ENCODE results near the gene ZBBX.

ZBBX gene

GRCh38 chr3:167228135-167228534 is 152.0 kb downstream of the ZBBX start:
- H2AFZ ChIP-seq (ENCODE audit: low read length), result no peak overlapping the region
- H3K27me3 ChIP-seq (ENCODE audit: insufficient read depth, low read length, poor library complexity, severe bottlenecking), result no peaks in the 10 kb centered on the region
- H3K79me2 ChIP-seq (ENCODE audit: insufficient read depth, low read length), result no peaks in the 10 kb centered on the region
- H3K9me2 ChIP-seq (replicated peaks; ENCODE audit: low read depth, low read length), result no peaks in the 10 kb centered on the region
- H3K36me3 ChIP-seq (ENCODE audit: insufficient read depth, low read length), result no peaks in the 10 kb centered on the region
- no peaks in the 10 kb centered on the region for H3K4me1 ChIP-seq (ENCODE audit: insufficient read depth, low read length, poor library complexity, severe bottlenecking)
- H3K9me3 ChIP-seq (ENCODE audit: insufficient read depth, low read depth, low read length), result no peaks in the 10 kb centered on the region
- H3K4me2 ChIP-seq (ENCODE audit: low read depth, low read length, poor library complexity, severe bottlenecking), result no peak overlapping the region
- TF ChIP-seq EZH2phosphoT487 (IDR thresholded peaks at IDR 0.05; ENCODE audit: borderline replicate concordance), result no peak
- no peak for TF ChIP-seq CTCF (conservative IDR thresholded peaks at IDR 0.05; ENCODE audit: low read length)
- H3F3A ChIP-seq (ENCODE audit: low read depth), result no peaks in the 10 kb centered on the region
- no peaks in the 10 kb centered on the region for H4K20me1 ChIP-seq (ENCODE audit: insufficient read depth, low read length, poor library complexity, severe bottlenecking)
- no peak overlapping the region for H3K9ac ChIP-seq (ENCODE audit: low read depth, low read length, poor library complexity, severe bottlenecking)
- H3K4me3 ChIP-seq (ENCODE audit: low read length, poor library complexity, severe bottlenecking), result no peak overlapping the region

DNA sequence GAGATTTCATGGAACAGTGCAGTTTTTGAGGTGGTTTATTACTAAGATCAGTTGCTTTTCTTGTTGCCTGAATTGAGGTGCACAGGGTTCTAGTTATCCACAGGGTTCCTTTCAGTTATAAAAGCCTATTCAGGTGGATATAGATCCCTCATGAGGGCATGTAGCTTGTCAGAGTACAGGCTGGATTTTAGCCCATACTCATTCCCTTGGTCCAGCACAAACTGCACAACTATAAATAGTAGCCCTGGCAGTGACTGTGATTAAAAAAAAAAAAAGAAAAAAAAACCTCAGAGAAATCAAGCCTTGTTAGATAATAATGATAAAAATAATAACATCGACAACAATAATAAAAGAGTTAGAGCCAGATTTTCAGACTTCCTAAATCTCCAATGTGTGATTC is 154.3 kb downstream of the ZBBX start:
- H2AFZ ChIP-seq (ENCODE audit: low read length), result no peak overlapping the region
- no peaks in the 10 kb centered on the region for H3K9me3 ChIP-seq (ENCODE audit: insufficient read depth, low read depth, low read length)
- no peaks in the 10 kb centered on the region for H3F3A ChIP-seq (ENCODE audit: low read depth)
- no peak for TF ChIP-seq EZH2phosphoT487 (IDR thresholded peaks at IDR 0.05; ENCODE audit: borderline replicate concordance)
- TF ChIP-seq CTCF (conservative IDR thresholded peaks at IDR 0.05; ENCODE audit: low read length), result no peak
- H3K9me2 ChIP-seq (replicated peaks; ENCODE audit: low read depth, low read length), result no peaks in the 10 kb centered on the region
- no peaks in the 10 kb centered on the region for H3K79me2 ChIP-seq (ENCODE audit: insufficient read depth, low read length)
- no peak overlapping the region for H3K9ac ChIP-seq (ENCODE audit: low read depth, low read length, poor library complexity, severe bottlenecking)
- no peak overlapping the region for H3K4me2 ChIP-seq (ENCODE audit: low read depth, low read length, poor library complexity, severe bottlenecking)
- no peaks in the 10 kb centered on the region for H3K4me1 ChIP-seq (ENCODE audit: insufficient read depth, low read length, poor library complexity, severe bottlenecking)
- no peaks in the 10 kb centered on the region for H4K20me1 ChIP-seq (ENCODE audit: insufficient read depth, low read length, poor library complexity, severe bottlenecking)
- no peak overlapping the region for H3K4me3 ChIP-seq (ENCODE audit: low read length, poor library complexity, severe bottlenecking)
- H3K27me3 ChIP-seq (ENCODE audit: insufficient read depth, low read length, poor library complexity, severe bottlenecking), result no peaks in the 10 kb centered on the region
- H3K36me3 ChIP-seq (ENCODE audit: insufficient read depth, low read length), result no peaks in the 10 kb centered on the region

DNA sequence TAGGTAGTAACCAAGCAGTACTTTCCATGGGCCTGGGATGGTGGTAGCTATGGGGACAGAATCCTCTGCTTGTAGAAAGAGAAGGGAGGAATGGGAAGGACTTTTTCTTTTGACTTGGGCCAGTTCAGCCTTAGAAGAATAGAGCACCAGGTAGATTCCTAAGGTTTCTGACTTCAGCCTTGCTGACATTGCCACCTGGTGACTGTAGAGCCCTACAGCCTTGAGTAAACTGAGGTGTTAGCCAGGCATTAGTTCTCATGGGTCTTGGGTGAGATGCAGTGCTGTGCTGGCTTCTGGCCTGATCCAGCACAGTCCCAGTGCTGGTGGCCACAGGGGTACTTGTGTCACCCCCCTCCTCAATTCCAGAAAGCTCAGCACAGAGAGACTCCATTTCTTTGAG is 171.1 kb downstream of the ZBBX start:
- no peak overlapping the region for H3K4me2 ChIP-seq (ENCODE audit: low read depth, low read length, poor library complexity, severe bottlenecking)
- no peaks in the 10 kb centered on the region for H3K4me1 ChIP-seq (ENCODE audit: insufficient read depth, low read length, poor library complexity, severe bottlenecking)
- no peak overlapping the region for H3K4me3 ChIP-seq (ENCODE audit: low read length, poor library complexity, severe bottlenecking)
- H3K9me3 ChIP-seq (ENCODE audit: insufficient read depth, low read depth, low read length), result no peaks in the 10 kb centered on the region
- H4K20me1 ChIP-seq (ENCODE audit: insufficient read depth, low read length, poor library complexity, severe bottlenecking), result no peaks in the 10 kb centered on the region
- no peaks in the 10 kb centered on the region for H3F3A ChIP-seq (ENCODE audit: low read depth)
- H3K9me2 ChIP-seq (replicated peaks; ENCODE audit: low read depth, low read length), result no peaks in the 10 kb centered on the region
- no peaks in the 10 kb centered on the region for H3K27me3 ChIP-seq (ENCODE audit: insufficient read depth, low read length, poor library complexity, severe bottlenecking)
- no peak for TF ChIP-seq EZH2phosphoT487 (IDR thresholded peaks at IDR 0.05; ENCODE audit: borderline replicate concordance)
- no peak for TF ChIP-seq CTCF (conservative IDR thresholded peaks at IDR 0.05; ENCODE audit: low read length)
- no peaks in the 10 kb centered on the region for H3K36me3 ChIP-seq (ENCODE audit: insufficient read depth, low read length)
- no peak overlapping the region for H2AFZ ChIP-seq (ENCODE audit: low read length)
- H3K79me2 ChIP-seq (ENCODE audit: insufficient read depth, low read length), result no peaks in the 10 kb centered on the region
- H3K9ac ChIP-seq (ENCODE audit: low read depth, low read length, poor library complexity, severe bottlenecking), result no peak overlapping the region
